ENCODE measurements around the gene FTSJ1.

DNA sequence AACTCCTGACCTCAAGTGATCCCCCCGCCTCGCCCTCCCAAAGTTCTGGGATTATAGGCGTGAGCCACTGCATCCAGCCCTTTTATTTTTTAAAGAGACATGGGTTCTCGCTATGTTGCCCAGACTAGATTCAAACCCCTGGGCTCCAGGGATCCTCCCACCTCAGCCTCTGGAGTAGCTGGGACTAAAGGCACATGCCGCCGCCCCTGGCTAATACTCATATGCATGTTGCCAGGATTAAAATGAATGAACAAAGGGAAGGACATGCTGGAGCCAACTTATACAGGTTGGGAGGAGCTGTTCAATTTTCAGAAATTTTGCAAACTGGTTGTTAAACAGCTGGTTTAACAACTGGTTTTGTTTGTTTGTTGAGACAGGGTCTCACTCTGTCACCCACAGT is 1.4 kb upstream of the FTSJ1 start:
- no peak for TF ChIP-seq EZH2 (IDR thresholded peaks at IDR 0.05; ENCODE audit: low read depth, unreplicated experiment)
- no peak for TF ChIP-seq POLR2AphosphoS5 (IDR thresholded peaks at IDR 0.05; ENCODE audit: low read depth)
- TF ChIP-seq, protein P1, sequence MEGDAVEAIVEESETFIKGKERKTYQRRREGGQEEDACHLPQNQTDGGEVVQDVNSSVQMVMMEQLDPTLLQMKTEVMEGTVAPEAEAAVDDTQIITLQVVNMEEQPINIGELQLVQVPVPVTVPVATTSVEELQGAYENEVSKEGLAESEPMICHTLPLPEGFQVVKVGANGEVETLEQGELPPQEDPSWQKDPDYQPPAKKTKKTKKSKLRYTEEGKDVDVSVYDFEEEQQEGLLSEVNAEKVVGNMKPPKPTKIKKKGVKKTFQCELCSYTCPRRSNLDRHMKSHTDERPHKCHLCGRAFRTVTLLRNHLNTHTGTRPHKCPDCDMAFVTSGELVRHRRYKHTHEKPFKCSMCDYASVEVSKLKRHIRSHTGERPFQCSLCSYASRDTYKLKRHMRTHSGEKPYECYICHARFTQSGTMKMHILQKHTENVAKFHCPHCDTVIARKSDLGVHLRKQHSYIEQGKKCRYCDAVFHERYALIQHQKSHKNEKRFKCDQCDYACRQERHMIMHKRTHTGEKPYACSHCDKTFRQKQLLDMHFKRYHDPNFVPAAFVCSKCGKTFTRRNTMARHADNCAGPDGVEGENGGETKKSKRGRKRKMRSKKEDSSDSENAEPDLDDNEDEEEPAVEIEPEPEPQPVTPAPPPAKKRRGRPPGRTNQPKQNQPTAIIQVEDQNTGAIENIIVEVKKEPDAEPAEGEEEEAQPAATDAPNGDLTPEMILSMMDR (conservative IDR thresholded peaks at IDR 0.05; ENCODE audit: low read depth in 2 of 2), result no peak
- TF ChIP-seq ZNF331 (CRISPR knock-in tag; IDR thresholded peaks at IDR 0.05; ENCODE audit: low read depth), result no peak
- TF ChIP-seq, protein P2, sequence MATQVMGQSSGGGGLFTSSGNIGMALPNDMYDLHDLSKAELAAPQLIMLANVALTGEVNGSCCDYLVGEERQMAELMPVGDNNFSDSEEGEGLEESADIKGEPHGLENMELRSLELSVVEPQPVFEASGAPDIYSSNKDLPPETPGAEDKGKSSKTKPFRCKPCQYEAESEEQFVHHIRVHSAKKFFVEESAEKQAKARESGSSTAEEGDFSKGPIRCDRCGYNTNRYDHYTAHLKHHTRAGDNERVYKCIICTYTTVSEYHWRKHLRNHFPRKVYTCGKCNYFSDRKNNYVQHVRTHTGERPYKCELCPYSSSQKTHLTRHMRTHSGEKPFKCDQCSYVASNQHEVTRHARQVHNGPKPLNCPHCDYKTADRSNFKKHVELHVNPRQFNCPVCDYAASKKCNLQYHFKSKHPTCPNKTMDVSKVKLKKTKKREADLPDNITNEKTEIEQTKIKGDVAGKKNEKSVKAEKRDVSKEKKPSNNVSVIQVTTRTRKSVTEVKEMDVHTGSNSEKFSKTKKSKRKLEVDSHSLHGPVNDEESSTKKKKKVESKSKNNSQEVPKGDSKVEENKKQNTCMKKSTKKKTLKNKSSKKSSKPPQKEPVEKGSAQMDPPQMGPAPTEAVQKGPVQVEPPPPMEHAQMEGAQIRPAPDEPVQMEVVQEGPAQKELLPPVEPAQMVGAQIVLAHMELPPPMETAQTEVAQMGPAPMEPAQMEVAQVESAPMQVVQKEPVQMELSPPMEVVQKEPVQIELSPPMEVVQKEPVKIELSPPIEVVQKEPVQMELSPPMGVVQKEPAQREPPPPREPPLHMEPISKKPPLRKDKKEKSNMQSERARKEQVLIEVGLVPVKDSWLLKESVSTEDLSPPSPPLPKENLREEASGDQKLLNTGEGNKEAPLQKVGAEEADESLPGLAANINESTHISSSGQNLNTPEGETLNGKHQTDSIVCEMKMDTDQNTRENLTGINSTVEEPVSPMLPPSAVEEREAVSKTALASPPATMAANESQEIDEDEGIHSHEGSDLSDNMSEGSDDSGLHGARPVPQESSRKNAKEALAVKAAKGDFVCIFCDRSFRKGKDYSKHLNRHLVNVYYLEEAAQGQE (IDR thresholded peaks at IDR 0.05; ENCODE audit: unreplicated experiment), result no peak
- no peak for TF ChIP-seq EZH2phosphoT487 (IDR thresholded peaks at IDR 0.05; ENCODE audit: unreplicated experiment)
- TF ChIP-seq JUNB (IDR thresholded peaks at IDR 0.05; ENCODE audit: unreplicated experiment), result no peak
- TF ChIP-seq CREB1 (CRISPR knock-in tag; IDR thresholded peaks at IDR 0.05; ENCODE audit: low read depth), result no peak
- no peak for TF ChIP-seq ZNF114 (CRISPR knock-in tag; IDR thresholded peaks at IDR 0.05)
